Fibroblast of skin of right quadriceps (primary cell): Measurements from ENCODE around the gene PACS1.
"Not testable (repeated sequence)": the region's sequence is repeated elsewhere in the genome, so short reads cannot be mapped to it uniquely, and the experiment has no call there.

Experiments used
- DNase-seq: peaks from one replicate; pipeline ENCODE4 v3.0.0-alpha.2; 2013

Gene PACS1

GRCh38 chr11:66264383-66264782, 194.3 kb downstream of the PACS1 start:
- DNase-seq, result no peak

GRCh38 chr11:66264914-66265313, 194.8 kb downstream of the PACS1 start:
- no peak for DNase-seq

- DNase-seq, result no peak
Measured at GRCh38 chr11:66265531-66266377, 195.7 kb downstream of the PACS1 start.

GRCh38 chr11:66266378-66267038, 196.4 kb downstream of the PACS1 start:
- DNase-seq, result no peak

- DNase-seq, result no peak
Measured at GRCh38 chr11:66267039-66267378, 196.9 kb downstream of the PACS1 start.

GRCh38 chr11:66267379-66268243, 197.5 kb downstream of the PACS1 start:
- peak; percentile 89 for DNase-seq

GRCh38 chr11:66268244-66268951, 198.3 kb downstream of the PACS1 start, which contains the start of gene RAB1B:
TSS of gene RAB1B (plus strand) at chr11:66268639. CDS start at chr11:66268680, 41 bp downstream.
- DNase-seq, result peak; percentile 99

- peak; percentile 61 for DNase-seq
Measured at GRCh38 chr11:66268952-66269905, 199.2 kb downstream of the PACS1 start.

GRCh38 chr11:66271816-66272215, 201.7 kb downstream of the PACS1 start:
- DNase-seq, result no peak

- DNase-seq, result no peak
Measured at GRCh38 chr11:66272596-66272995, 202.5 kb downstream of the PACS1 start.

- DNase-seq, result no peak
Measured at GRCh38 chr11:66274219-66274618, 204.1 kb downstream of the PACS1 start.

- no peak for DNase-seq
Measured at GRCh38 chr11:66275396-66275795, 205.3 kb downstream of the PACS1 start.

GRCh38 chr11:66275984-66276612, 206.0 kb downstream of the PACS1 start:
- no peak for DNase-seq

- DNase-seq, result not testable (repeated sequence)
Measured at GRCh38 chr11:66276619-66277018, 206.5 kb downstream of the PACS1 start.

- not testable (repeated sequence) for DNase-seq
Measured at GRCh38 chr11:66277064-66277463, 207.0 kb downstream of the PACS1 start.

- no peak for DNase-seq
Measured at GRCh38 chr11:66277471-66278362, 207.6 kb downstream of the PACS1 start, which contains the start of gene CNIH2. TSS of gene CNIH2 (plus strand) at chr11:66278175. CDS start at chr11:66278457, 282 bp downstream.

- peak; percentile 26 for DNase-seq
Measured at GRCh38 chr11:66278363-66279091, 208.5 kb downstream of the PACS1 start.

- no peak for DNase-seq
Measured at GRCh38 chr11:66279092-66279734, 209.1 kb downstream of the PACS1 start.
